ENCODE data around the gene MSI2. TPM values are rescaled to one million over a fixed set of nuclear protein-coding genes. Genes with fewer than 3 reads are reported as not detected.

Gene MSI2
- polyA plus RNA-seq, 1 of the 3 experiments (the other 2 are of a cell fraction): 24.1 TPM

DNA sequence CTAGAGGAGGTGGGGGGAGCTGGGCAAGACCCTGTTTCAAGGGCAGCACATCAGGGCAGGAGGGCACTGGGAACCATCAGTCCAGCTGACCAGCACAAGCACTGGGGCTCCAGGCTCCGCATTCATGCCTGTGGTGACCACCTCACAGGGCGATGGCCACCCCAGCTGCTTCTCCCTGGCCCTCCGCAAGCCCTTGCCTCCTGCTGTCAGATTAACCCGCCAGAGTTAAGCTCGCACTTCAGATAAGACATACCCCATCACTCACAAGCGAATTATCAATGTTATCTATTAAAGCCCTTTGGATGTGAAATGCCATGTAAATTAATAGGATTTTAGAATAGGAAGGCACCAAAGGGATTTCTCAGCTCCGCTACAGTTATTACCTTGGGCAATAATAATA lies 383.8 kb downstream of the MSI2 start:
- H3K4me3 ChIP-seq (ENCODE audit: low read depth in 2 of 2, low read length in 1 of 2): no peak overlapping the region
- H3F3A ChIP-seq (replicated peaks; ENCODE audit: insufficient read depth): no peaks in the 10 kb centered on the region
- no peaks in the 10 kb centered on the region for H3K9me3 ChIP-seq
- H3K79me2 ChIP-seq (ENCODE audit: insufficient read depth): no peaks in the 10 kb centered on the region
- peaks cover 0 to 58% of the 10 kb centered on the region in 2 experiments; a peak in 1 of 4 replicates for H3K4me1 ChIP-seq (ENCODE audit: control insufficient read depth in 1 of 2, insufficient read depth in 2 of 2, low read depth in 1 of 2, low read length in 1 of 2)
- H2AFZ ChIP-seq (ENCODE audit: low read depth): no peak overlapping the region
- DNase-seq: no peak
- no peaks in the 10 kb centered on the region for H3K36me3 ChIP-seq (replicated peaks in 1 of 2; ENCODE audit: control insufficient read depth in 1 of 2, insufficient read depth in 2 of 2, low read length in 1 of 2)
- peak overlapping the region in 1 of 2 experiments; percentile 39; a peak in 1 of 4 replicates for H3K27ac ChIP-seq (ENCODE audit: low read depth in 2 of 2, low read length in 1 of 2)
- no peak overlapping the region for H3K4me2 ChIP-seq
- no peaks in the 10 kb centered on the region for H3K27me3 ChIP-seq (ENCODE audit: insufficient read depth)
- no peak overlapping the region for H3K9ac ChIP-seq
- ChIA-PET POLR2A (no interaction called here), CTCF (interaction anchor here (0.6 to 1.6 kb wide), 6 partner anchors 10 to 194 kb away, joined by 3 to 8 read pairs (median 4); no protein-coding TSS in a partner anchor)
- 89% methylated on average over 7 of the region's 7 CpGs for WGBS (ENCODE audit: low lambda C conversion rate)
- TF ChIP-seq FOXJ3 (CRISPR knock-in tag; IDR thresholded peaks at IDR 0.05): no peak
- no peaks in the 10 kb centered on the region for H4K20me1 ChIP-seq (ENCODE audit: insufficient read depth)
- no peaks in the 10 kb centered on the region for H3K9me2 ChIP-seq

GRCh38 chr17:57641761-57642160 lies 385.4 kb downstream of the MSI2 start:
- Histone ChIP-seq H3K27me3 (ENCODE audit: insufficient read depth) (no peaks in the 10 kb centered on the region), H3K36me3 (replicated peaks in 1 of 2; ENCODE audit: control insufficient read depth in 1 of 2, insufficient read depth in 2 of 2, low read length in 1 of 2) (no peaks in the 10 kb centered on the region), H3K9ac (no peak overlapping the region), H3K79me2 (ENCODE audit: insufficient read depth) (no peaks in the 10 kb centered on the region), H3K4me3 (ENCODE audit: low read depth in 2 of 2, low read length in 1 of 2) (no peak overlapping the region), H3K27ac (ENCODE audit: low read depth in 2 of 2, low read length in 1 of 2) (peak overlapping the region in 1 of 2 experiments; percentile 25; a peak in 1 of 4 replicates), H3K4me1 (ENCODE audit: control insufficient read depth in 1 of 2, insufficient read depth in 2 of 2, low read depth in 1 of 2, low read length in 1 of 2) (peaks cover 0 to 42% of the 10 kb centered on the region in 2 experiments; a peak in 1 of 4 replicates), H4K20me1 (ENCODE audit: insufficient read depth) (no peaks in the 10 kb centered on the region), H3K4me2 (no peak overlapping the region), H3K9me2 (no peaks in the 10 kb centered on the region), H2AFZ (ENCODE audit: low read depth) (no peak overlapping the region), H3F3A (replicated peaks; ENCODE audit: insufficient read depth) (no peaks in the 10 kb centered on the region), H3K9me3 (no peaks in the 10 kb centered on the region)
- TF ChIP-seq, protein P1, sequence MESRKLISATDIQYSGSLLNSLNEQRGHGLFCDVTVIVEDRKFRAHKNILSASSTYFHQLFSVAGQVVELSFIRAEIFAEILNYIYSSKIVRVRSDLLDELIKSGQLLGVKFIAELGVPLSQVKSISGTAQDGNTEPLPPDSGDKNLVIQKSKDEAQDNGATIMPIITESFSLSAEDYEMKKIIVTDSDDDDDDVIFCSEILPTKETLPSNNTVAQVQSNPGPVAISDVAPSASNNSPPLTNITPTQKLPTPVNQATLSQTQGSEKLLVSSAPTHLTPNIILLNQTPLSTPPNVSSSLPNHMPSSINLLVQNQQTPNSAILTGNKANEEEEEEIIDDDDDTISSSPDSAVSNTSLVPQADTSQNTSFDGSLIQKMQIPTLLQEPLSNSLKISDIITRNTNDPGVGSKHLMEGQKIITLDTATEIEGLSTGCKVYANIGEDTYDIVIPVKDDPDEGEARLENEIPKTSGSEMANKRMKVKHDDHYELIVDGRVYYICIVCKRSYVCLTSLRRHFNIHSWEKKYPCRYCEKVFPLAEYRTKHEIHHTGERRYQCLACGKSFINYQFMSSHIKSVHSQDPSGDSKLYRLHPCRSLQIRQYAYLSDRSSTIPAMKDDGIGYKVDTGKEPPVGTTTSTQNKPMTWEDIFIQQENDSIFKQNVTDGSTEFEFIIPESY (IDR thresholded peaks at IDR 0.05; ENCODE audit: borderline replicate concordance, low read depth): no peak
- TF ChIP-seq CTCF (IDR thresholded peaks at IDR 0.05) (no peak), TCF12 (IDR thresholded peaks at IDR 0.05) (no peak), EZH2phosphoT487 (IDR thresholded peaks at IDR 0.05; ENCODE audit: borderline replicate concordance, low read depth) (no peak), NRF1 (IDR thresholded peaks at IDR 0.05; ENCODE audit: low read depth, low read length) (no peak), RFX5 (IDR thresholded peaks at IDR 0.05; ENCODE audit: low read length) (no peak), POLR2AphosphoS5 (IDR thresholded peaks at IDR 0.05; ENCODE audit: low read depth, low read length) (no peak)
- ChIA-PET POLR2A (no interaction called here), CTCF (interaction anchor here (0.6 to 2.8 kb wide), 7 partner anchors 18 to 399 kb away, joined by 3 to 14 read pairs (median 3); no protein-coding TSS in a partner anchor)
- WGBS (ENCODE audit: low lambda C conversion rate): no CpG with 5 or more reads among the region's 3 CpGs
- DNase-seq: no peak
